Mesenchymal stem cell (in vitro differentiated cells and primary cell): ENCODE measurements around the gene KLC1.

Experiments
- DNase-seq: peaks from one replicate; pipeline ENCODE4 v3.0.0-alpha.2; 2013
- H2AFZ ChIP-seq: one replicate; pipeline ENCODE4 v1.6.1; 2013; ENCODE audit warnings: low read depth, mild to moderate bottlenecking, control low read depth, inconsistent platforms, low read length, moderate library complexity
- H2AK5ac ChIP-seq: 2 replicates; pipeline ENCODE4 v1.6.1; 2013; ENCODE audit warnings: low read length, moderate library complexity, mild to moderate bottlenecking, inconsistent platforms; ENCODE audit not compliant: severe bottlenecking
- H2BK120ac ChIP-seq: one replicate; pipeline ENCODE4 v1.6.1; 2013; ENCODE audit warnings: low read depth, mild to moderate bottlenecking, inconsistent platforms, low read length, moderate library complexity
- H2BK12ac ChIP-seq, 2 experiments: one replicate each; pipeline ENCODE4 v1.6.1; 2013; ENCODE audit warnings: inconsistent platforms in 2 of 2, low read length in 2 of 2, mild to moderate bottlenecking in 2 of 2, moderate library complexity in 2 of 2, control low read depth in 1 of 2
- H2BK15ac ChIP-seq: one replicate; pipeline ENCODE4 v1.6.1; 2013; ENCODE audit warnings: mild to moderate bottlenecking, low read depth, inconsistent platforms; ENCODE audit not compliant: poor library complexity, severe bottlenecking
- H2BK5ac ChIP-seq: 2 replicates; pipeline ENCODE4 v1.6.1; 2013; ENCODE audit warnings: low read depth, mild to moderate bottlenecking, low read length, control low read depth, inconsistent platforms; ENCODE audit not compliant: poor library complexity, severe bottlenecking
- H3K14ac ChIP-seq, 2 experiments: one replicate each; pipeline ENCODE4 v1.6.1; 2013; ENCODE audit warnings: inconsistent platforms in 2 of 2, low read length in 2 of 2, control low read depth in 1 of 2, mild to moderate bottlenecking in 1 of 2, moderate library complexity in 1 of 2
- H3K18ac ChIP-seq, 2 experiments: one replicate each; pipeline ENCODE4 v1.6.1; 2013; ENCODE audit warnings: inconsistent platforms in 2 of 2, low read length in 2 of 2, control low read depth in 1 of 2, low read depth in 1 of 2, mild to moderate bottlenecking in 1 of 2
- H3K23ac ChIP-seq, 2 experiments: one replicate each; pipeline ENCODE4 v1.6.1; 2013; ENCODE audit warnings: inconsistent platforms in 2 of 2, low read length in 2 of 2, mild to moderate bottlenecking in 2 of 2, moderate library complexity in 2 of 2, control low read depth in 1 of 2
- H3K27ac ChIP-seq: 2 replicates; pipeline ENCODE4 v1.5.1; 2013; ENCODE audit warnings: mild to moderate bottlenecking, moderate library complexity, low read length, control low read depth, inconsistent platforms; ENCODE audit not compliant: poor library complexity, severe bottlenecking
- H3K27me3 ChIP-seq, 2 experiments: 2 replicates each; pipeline versions ENCODE4 v1.6.1 to v1.7.0; 2013; ENCODE audit warnings: low read length in 2 of 2, mild to moderate bottlenecking in 2 of 2, moderate library complexity in 2 of 2, control low read depth in 1 of 2, inconsistent platforms in 1 of 2; ENCODE audit not compliant: control insufficient read depth in 1 of 2, insufficient read depth in 1 of 2
- H3K36me3 ChIP-seq, 2 experiments: 2 replicates each; pipeline versions ENCODE4 v1.6.1 to v1.7.0; 2013; ENCODE audit warnings: low read length in 2 of 2, control low read depth in 1 of 2, inconsistent platforms in 1 of 2, low read depth in 1 of 2, mild to moderate bottlenecking in 1 of 2; ENCODE audit not compliant: insufficient read depth in 2 of 2, control insufficient read depth in 1 of 2
- H3K4ac ChIP-seq, 2 experiments: one replicate each; pipeline ENCODE4 v1.6.1; 2013; ENCODE audit warnings: inconsistent platforms in 2 of 2, low read length in 2 of 2, mild to moderate bottlenecking in 2 of 2, moderate library complexity in 2 of 2, control low read depth in 1 of 2, low read depth in 1 of 2
- H3K4me1 ChIP-seq: 2 replicates; pipeline ENCODE4 v1.6.1; 2013; ENCODE audit warnings: low read depth, low read length, control low read depth; ENCODE audit not compliant: control insufficient read depth, insufficient read depth
- H3K4me2 ChIP-seq: 2 replicates; pipeline ENCODE4 v1.6.1; 2013; ENCODE audit warnings: low read length, mild to moderate bottlenecking, inconsistent platforms; ENCODE audit not compliant: poor library complexity, severe bottlenecking
- H3K4me3 ChIP-seq, 2 experiments: 2 replicates each; pipeline versions ENCODE4 v1.5.1 to v1.7.0; 2013; ENCODE audit warnings: low read length in 2 of 2, mild to moderate bottlenecking in 2 of 2, control low read depth in 1 of 2, low read depth in 1 of 2; ENCODE audit not compliant: insufficient read depth in 1 of 2
- H3K79me1 ChIP-seq: replicated peaks from 2 replicates; pipeline ENCODE4 v1.6.1; 2013; ENCODE audit warnings: mild to moderate bottlenecking, control low read depth, low read length, inconsistent platforms; ENCODE audit not compliant: poor library complexity, severe bottlenecking
- H3K9ac ChIP-seq: 2 replicates; pipeline ENCODE4 v1.7.0; 2013; ENCODE audit warnings: mild to moderate bottlenecking, low read length, moderate library complexity
- H3K9me3 ChIP-seq: 2 replicates; pipeline ENCODE4 v1.7.0; 2013; ENCODE audit warnings: mild to moderate bottlenecking, low read length; ENCODE audit not compliant: control insufficient read depth
- H4K8ac ChIP-seq: one replicate; pipeline ENCODE4 v1.6.1; 2013; ENCODE audit warnings: inconsistent platforms, mild to moderate bottlenecking, low read length, moderate library complexity
- H4K91ac ChIP-seq: one replicate; pipeline ENCODE4 v1.6.1; 2013; ENCODE audit warnings: mild to moderate bottlenecking, low read length, inconsistent platforms
- WGBS: methylation state at CpG from one replicate; pipeline ENCODE4 v1.1.7; 2013; ENCODE audit warnings: mixed read lengths; 5-methylcytosine and 5-hydroxymethylcytosine counted together

The KLC1 gene

DNA sequence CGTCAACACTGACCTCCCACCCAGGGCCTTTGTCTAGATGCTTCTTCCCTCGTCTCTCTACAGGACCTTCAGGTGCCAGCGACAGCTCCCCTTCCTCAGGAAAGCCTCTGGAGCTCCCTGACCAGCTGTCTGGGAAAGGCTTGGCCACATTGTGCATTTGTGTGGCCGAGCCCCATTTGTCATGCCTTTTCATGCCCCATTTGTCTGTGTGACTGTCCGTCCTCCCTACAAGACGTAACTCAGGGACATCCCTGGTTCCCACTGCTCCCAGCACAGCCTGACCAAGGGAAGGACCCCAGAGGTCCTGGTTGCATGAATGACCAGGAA is 110.4 kb downstream of the KLC1 start:
- H2AFZ ChIP-seq, result no peak overlapping the region
- no peak overlapping the region for H2BK120ac ChIP-seq
- H2BK15ac ChIP-seq, result no peak overlapping the region
- H3K4ac ChIP-seq, result no peak overlapping the region
- no peak overlapping the region for H3K9ac ChIP-seq
- H3K27ac ChIP-seq, result no peak overlapping the region
- no peak overlapping the region for H3K14ac ChIP-seq
- WGBS, result 89% methylated on average over 6 of the region's 6 CpGs
- no peaks in the 10 kb centered on the region for H3K27me3 ChIP-seq
- no peak overlapping the region for H4K91ac ChIP-seq
- no peak overlapping the region for H2BK5ac ChIP-seq
- peaks cover 8 to 54% of the 10 kb centered on the region in 2 experiments for H3K36me3 ChIP-seq
- H3K4me3 ChIP-seq, result no peak overlapping the region
- no peaks in the 10 kb centered on the region for H3K79me1 ChIP-seq
- H3K4me1 ChIP-seq, result peaks cover 4% of the 10 kb centered on the region
- no peak for DNase-seq
- no peak overlapping the region for H2BK12ac ChIP-seq
- no peak overlapping the region for H3K18ac ChIP-seq
- H2AK5ac ChIP-seq, result no peak overlapping the region
- H3K23ac ChIP-seq, result no peak overlapping the region
- no peak overlapping the region for H4K8ac ChIP-seq
- H3K4me2 ChIP-seq, result no peak overlapping the region
- no peaks in the 10 kb centered on the region for H3K9me3 ChIP-seq

DNA sequence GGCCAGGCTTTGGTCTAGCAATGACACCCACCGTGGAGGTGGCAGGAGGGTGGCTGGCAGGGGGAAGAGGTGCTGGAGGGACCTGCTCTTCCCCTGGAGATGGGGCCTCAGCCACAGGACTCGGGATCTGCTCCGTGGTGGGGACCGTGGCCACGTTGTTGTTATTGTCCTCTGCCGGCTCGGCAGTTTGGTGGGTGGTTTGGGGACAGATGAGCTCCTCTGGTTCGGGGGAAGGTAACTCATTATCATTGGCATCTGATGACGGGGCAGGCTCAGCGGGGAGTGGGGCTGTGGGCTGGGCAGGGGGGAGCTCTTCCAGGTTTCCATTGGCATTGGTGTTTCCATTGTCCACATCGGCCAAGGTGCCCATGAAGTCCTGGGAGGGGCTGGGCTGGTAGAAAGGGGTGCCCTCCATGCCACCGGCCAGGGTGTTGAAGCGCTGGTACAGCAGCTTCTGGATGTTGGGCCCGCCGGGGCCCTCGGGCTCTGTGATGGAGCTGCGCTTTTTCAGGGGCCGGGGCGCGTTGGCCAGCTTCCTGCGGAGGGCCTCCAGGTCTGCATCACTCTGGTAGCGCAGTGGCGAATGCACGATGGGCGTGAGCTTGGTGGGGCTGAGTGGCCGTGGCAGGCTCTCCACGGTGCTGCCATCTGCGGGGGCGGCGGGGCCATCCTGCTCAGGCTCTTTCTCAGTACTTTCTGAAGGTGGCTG is 110.9 kb downstream of the KLC1 start:
- no peak for DNase-seq
- no peak overlapping the region for H4K8ac ChIP-seq
- H3K27me3 ChIP-seq, result no peaks in the 10 kb centered on the region
- 94% methylated on average over 30 of the region's 30 CpGs for WGBS
- no peaks in the 10 kb centered on the region for H3K79me1 ChIP-seq
- H2BK12ac ChIP-seq, result no peak overlapping the region
- H3K18ac ChIP-seq, result no peak overlapping the region
- no peak overlapping the region for H3K23ac ChIP-seq
- no peaks in the 10 kb centered on the region for H3K9me3 ChIP-seq
- no peak overlapping the region for H2AFZ ChIP-seq
- H3K4ac ChIP-seq, result no peak overlapping the region
- no peak overlapping the region for H2BK5ac ChIP-seq
- no peak overlapping the region for H2BK120ac ChIP-seq
- peaks cover 4% of the 10 kb centered on the region for H3K4me1 ChIP-seq
- no peak overlapping the region for H3K4me2 ChIP-seq
- H3K27ac ChIP-seq, result no peak overlapping the region
- H2BK15ac ChIP-seq, result no peak overlapping the region
- no peak overlapping the region for H2AK5ac ChIP-seq
- H3K9ac ChIP-seq, result no peak overlapping the region
- H3K36me3 ChIP-seq, result peaks cover 5 to 55% of the 10 kb centered on the region in 2 experiments
- no peak overlapping the region for H3K14ac ChIP-seq
- no peak overlapping the region for H4K91ac ChIP-seq
- H3K4me3 ChIP-seq, result no peak overlapping the region

DNA sequence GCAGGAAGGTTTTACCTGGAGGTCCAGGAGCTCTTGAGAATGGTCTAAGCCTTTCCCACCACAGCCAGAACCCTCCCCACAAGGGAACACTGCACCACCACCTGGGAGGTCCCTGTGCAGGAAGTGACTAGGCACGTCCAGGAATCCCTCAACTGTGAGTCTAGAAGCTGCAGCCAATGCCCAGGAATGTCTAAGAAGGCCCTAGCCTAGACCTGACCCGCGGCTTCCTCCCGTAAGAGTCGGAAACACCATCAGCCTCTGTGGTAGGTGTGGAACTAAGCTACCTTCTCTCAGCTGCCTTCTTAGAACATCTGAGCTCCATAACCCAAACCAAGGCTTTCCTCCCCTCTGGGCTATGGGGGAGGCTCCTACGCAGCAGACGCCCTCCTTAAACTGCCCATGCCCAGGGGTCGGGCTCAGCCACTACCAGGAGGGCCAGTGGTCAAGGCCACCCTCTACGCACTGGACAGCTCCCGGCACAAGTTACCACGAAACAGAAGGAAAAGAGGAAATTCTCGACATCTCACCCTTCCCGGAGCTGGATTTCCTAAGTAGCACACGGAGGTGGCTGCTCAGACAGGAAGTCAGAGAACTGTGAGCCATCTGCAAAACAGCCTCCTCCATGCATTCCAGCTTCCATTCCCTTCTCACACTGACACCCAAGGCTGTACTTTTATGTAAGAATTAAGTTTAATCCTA is 112.1 kb downstream of the KLC1 start:
- DNase-seq, result peak; percentile 12
- H2BK5ac ChIP-seq, result no peak overlapping the region
- H3K4me3 ChIP-seq, result no peak overlapping the region
- H3K23ac ChIP-seq, result no peak overlapping the region
- no peak overlapping the region for H2BK15ac ChIP-seq
- H2BK120ac ChIP-seq, result no peak overlapping the region
- no peak overlapping the region for H3K14ac ChIP-seq
- no peak overlapping the region for H3K9ac ChIP-seq
- no peak overlapping the region for H3K27ac ChIP-seq
- no peak overlapping the region for H2BK12ac ChIP-seq
- 71% methylated on average over 14 of the region's 14 CpGs for WGBS
- no peak overlapping the region for H3K4ac ChIP-seq
- H3K27me3 ChIP-seq, result no peaks in the 10 kb centered on the region
- H2AK5ac ChIP-seq, result no peak overlapping the region
- no peak overlapping the region for H4K8ac ChIP-seq
- no peaks in the 10 kb centered on the region for H3K79me1 ChIP-seq
- H3K9me3 ChIP-seq, result no peaks in the 10 kb centered on the region
- H4K91ac ChIP-seq, result no peak overlapping the region
- H3K36me3 ChIP-seq, result peaks cover 0 to 44% of the 10 kb centered on the region in 2 experiments
- H3K4me2 ChIP-seq, result no peak overlapping the region
- peaks cover 4% of the 10 kb centered on the region for H3K4me1 ChIP-seq
- H3K18ac ChIP-seq, result no peak overlapping the region
- peak overlapping the region; percentile 32 for H2AFZ ChIP-seq

DNA sequence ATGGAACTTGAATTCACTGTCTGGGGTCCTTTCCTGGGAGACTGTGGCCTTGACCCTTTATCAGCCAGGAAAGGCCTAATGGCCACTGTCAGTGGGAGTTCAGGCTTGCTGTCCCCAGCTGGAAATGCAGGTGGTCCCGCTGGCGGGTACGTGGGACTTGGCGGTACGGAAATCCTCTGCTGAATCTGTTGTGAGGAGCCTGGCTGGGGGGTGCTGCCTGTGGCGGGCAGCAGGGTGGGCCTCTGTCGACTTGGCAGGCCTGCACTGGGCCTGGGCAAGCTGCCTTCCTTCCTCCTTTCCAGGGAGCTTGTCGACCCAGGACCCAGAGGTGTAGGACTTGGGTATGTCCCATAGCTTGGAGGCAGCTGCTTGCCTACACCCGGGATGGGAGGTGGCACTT is 112.9 kb downstream of the KLC1 start:
- no peak overlapping the region for H2BK120ac ChIP-seq
- no peak overlapping the region for H4K8ac ChIP-seq
- no peak overlapping the region for H3K27ac ChIP-seq
- DNase-seq, result no peak
- H2AK5ac ChIP-seq, result no peak overlapping the region
- H3K4ac ChIP-seq, result no peak overlapping the region
- no peak overlapping the region for H3K4me3 ChIP-seq
- no peak overlapping the region for H2AFZ ChIP-seq
- H3K9me3 ChIP-seq, result no peaks in the 10 kb centered on the region
- H2BK15ac ChIP-seq, result no peak overlapping the region
- H3K14ac ChIP-seq, result no peak overlapping the region
- H3K4me2 ChIP-seq, result no peak overlapping the region
- no peak overlapping the region for H2BK12ac ChIP-seq
- no peak overlapping the region for H3K9ac ChIP-seq
- peaks cover 0 to 40% of the 10 kb centered on the region in 2 experiments for H3K36me3 ChIP-seq
- peaks cover 8% of the 10 kb centered on the region for H3K4me1 ChIP-seq
- no peak overlapping the region for H3K23ac ChIP-seq
- no peak overlapping the region for H4K91ac ChIP-seq
- no peaks in the 10 kb centered on the region for H3K27me3 ChIP-seq
- 98% methylated on average over 8 of the region's 9 CpGs for WGBS
- no peak overlapping the region for H3K18ac ChIP-seq
- H2BK5ac ChIP-seq, result no peak overlapping the region
- H3K79me1 ChIP-seq, result no peaks in the 10 kb centered on the region
